Measurements from ENCODE around the gene TCN1.

The TCN1 gene

DNA sequence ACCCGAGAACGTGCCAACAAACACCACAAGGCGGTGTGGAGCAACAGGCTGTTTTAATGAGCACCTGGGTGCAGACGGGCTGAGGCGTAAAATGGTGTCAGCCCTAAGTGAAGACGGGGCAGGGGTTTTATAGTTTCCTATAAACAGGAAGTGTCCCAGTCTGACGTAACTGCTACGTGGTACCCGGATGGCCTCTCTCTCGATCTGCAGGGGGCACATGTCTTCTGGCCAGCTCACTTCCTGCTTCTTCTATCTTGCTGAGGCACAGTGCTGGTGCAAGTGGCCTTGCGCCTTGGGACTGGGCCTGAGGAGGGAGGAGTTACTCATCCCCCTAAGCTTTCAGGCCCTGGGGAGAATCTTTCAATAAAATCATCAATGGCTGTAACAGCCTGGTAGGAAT lies 33.2 kb upstream of the TCN1 start:
- Histone ChIP-seq H3K9ac (ENCODE audit: low read length) (no peak overlapping the region), H3K36me3 (replicated peaks; ENCODE audit: low read depth, low read length) (no peaks in the 10 kb centered on the region), H3K27ac (ENCODE audit: low read length) (no peak overlapping the region), H3K27me3 (ENCODE audit: low read depth, low read length) (no peaks in the 10 kb centered on the region), H3K79me2 (ENCODE audit: low read length) (no peaks in the 10 kb centered on the region), H3K9me3 (ENCODE audit: insufficient read depth, low read length) (no peaks in the 10 kb centered on the region), H3K4me2 (ENCODE audit: low read length) (no peak overlapping the region), H4K20me1 (ENCODE audit: insufficient read depth, low read length) (no peaks in the 10 kb centered on the region), H3K4me3 (ENCODE audit: low read length) (no peak overlapping the region), H2AFZ (ENCODE audit: low read depth, low read length) (no peak overlapping the region), H3K4me1 (ENCODE audit: low read length) (no peaks in the 10 kb centered on the region)
- TF ChIP-seq, protein P1, sequence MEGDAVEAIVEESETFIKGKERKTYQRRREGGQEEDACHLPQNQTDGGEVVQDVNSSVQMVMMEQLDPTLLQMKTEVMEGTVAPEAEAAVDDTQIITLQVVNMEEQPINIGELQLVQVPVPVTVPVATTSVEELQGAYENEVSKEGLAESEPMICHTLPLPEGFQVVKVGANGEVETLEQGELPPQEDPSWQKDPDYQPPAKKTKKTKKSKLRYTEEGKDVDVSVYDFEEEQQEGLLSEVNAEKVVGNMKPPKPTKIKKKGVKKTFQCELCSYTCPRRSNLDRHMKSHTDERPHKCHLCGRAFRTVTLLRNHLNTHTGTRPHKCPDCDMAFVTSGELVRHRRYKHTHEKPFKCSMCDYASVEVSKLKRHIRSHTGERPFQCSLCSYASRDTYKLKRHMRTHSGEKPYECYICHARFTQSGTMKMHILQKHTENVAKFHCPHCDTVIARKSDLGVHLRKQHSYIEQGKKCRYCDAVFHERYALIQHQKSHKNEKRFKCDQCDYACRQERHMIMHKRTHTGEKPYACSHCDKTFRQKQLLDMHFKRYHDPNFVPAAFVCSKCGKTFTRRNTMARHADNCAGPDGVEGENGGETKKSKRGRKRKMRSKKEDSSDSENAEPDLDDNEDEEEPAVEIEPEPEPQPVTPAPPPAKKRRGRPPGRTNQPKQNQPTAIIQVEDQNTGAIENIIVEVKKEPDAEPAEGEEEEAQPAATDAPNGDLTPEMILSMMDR (IDR thresholded peaks at IDR 0.05; ENCODE audit: low read depth, low read length): no peak
- no peak for TF ChIP-seq EZH2phosphoT487 (IDR thresholded peaks at IDR 0.05; ENCODE audit: low read depth)

DNA sequence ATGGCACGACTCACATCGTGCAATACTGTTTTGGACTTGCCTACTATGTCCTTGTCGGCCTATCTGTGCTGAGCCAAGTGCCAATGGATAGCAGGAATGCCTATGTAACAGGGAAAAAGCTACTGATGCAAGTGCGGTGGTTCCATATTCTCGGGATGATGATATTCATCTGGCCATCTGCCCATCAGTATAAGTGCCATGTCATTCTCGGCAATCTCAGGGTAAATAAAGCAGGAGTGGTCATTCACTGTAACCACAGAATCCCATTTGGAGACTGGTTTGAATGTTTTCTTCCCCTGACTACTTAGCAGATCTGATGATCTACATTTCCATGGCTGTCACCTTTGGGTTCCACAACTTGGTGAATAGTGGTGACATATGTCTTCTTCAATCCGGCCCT lies 32.4 kb upstream of the TCN1 start:
- no peak for TF ChIP-seq EZH2phosphoT487 (IDR thresholded peaks at IDR 0.05; ENCODE audit: low read depth)
- TF ChIP-seq, protein P1 (IDR thresholded peaks at IDR 0.05; ENCODE audit: low read depth, low read length): no peak
- H3K9me3 ChIP-seq (ENCODE audit: insufficient read depth, low read length): no peaks in the 10 kb centered on the region
- no peak overlapping the region for H2AFZ ChIP-seq (ENCODE audit: low read depth, low read length)
- no peaks in the 10 kb centered on the region for H3K4me1 ChIP-seq (ENCODE audit: low read length)
- no peak overlapping the region for H3K4me2 ChIP-seq (ENCODE audit: low read length)
- H3K27ac ChIP-seq (ENCODE audit: low read length): no peak overlapping the region
- H3K4me3 ChIP-seq (ENCODE audit: low read length): no peak overlapping the region
- no peaks in the 10 kb centered on the region for H3K79me2 ChIP-seq (ENCODE audit: low read length)
- H3K27me3 ChIP-seq (ENCODE audit: low read depth, low read length): no peaks in the 10 kb centered on the region
- H3K36me3 ChIP-seq (replicated peaks; ENCODE audit: low read depth, low read length): no peaks in the 10 kb centered on the region
- H4K20me1 ChIP-seq (ENCODE audit: insufficient read depth, low read length): no peaks in the 10 kb centered on the region
- no peak overlapping the region for H3K9ac ChIP-seq (ENCODE audit: low read length)

DNA sequence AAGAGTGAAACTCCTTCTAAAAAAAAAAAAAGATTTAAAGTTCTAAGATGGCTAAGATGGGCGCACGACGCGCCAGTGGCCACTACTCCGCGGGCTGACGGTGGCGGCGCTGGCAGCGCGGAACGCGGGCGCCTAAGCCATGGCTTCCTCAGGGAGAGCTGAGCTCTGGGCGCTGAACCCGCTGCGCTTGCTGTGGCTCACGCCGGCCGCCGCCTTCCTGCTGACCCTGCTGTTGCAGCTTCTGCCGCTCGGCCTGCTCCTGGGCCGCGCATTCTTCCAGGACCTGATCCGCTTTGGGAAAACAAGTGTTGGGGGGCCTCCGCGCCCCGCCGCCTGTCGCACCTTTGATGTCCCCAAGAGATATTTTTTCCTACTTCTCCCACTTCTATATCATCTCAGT lies 31.8 kb upstream of the TCN1 start:
- Histone ChIP-seq H3K4me1 (ENCODE audit: low read length) (no peaks in the 10 kb centered on the region), H4K20me1 (ENCODE audit: insufficient read depth, low read length) (no peaks in the 10 kb centered on the region), H3K27me3 (ENCODE audit: low read depth, low read length) (no peaks in the 10 kb centered on the region), H3K36me3 (replicated peaks; ENCODE audit: low read depth, low read length) (no peaks in the 10 kb centered on the region), H3K4me2 (ENCODE audit: low read length) (no peak overlapping the region), H3K79me2 (ENCODE audit: low read length) (no peaks in the 10 kb centered on the region), H3K9me3 (ENCODE audit: insufficient read depth, low read length) (no peaks in the 10 kb centered on the region), H2AFZ (ENCODE audit: low read depth, low read length) (no peak overlapping the region), H3K27ac (ENCODE audit: low read length) (no peak overlapping the region), H3K9ac (ENCODE audit: low read length) (no peak overlapping the region), H3K4me3 (ENCODE audit: low read length) (no peak overlapping the region)
- no peak for TF ChIP-seq EZH2phosphoT487 (IDR thresholded peaks at IDR 0.05; ENCODE audit: low read depth)
- TF ChIP-seq, protein P1 (IDR thresholded peaks at IDR 0.05; ENCODE audit: low read depth, low read length): no peak

DNA sequence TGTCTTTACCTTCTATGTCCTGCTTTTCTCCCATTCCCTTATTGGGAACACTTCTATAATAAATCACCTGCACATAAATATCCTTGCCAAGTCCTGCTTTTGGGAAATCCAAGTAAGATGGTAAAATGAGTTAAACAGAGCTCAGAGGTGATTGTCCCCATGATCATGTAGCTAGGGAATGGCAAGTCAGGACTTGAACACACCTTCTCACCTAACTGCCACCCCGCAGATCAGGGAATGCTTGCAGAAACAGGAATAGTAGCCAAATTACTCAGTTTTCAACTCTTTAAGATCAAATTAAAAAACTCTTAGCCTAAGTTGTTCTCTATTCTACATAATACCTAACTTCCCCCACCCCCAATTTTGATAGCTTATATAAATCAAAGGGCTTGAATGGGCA lies 28.3 kb upstream of the TCN1 start:
- Histone ChIP-seq H2AFZ (ENCODE audit: low read depth, low read length) (no peak overlapping the region), H3K4me3 (ENCODE audit: low read length) (no peak overlapping the region), H3K4me1 (ENCODE audit: low read length) (no peaks in the 10 kb centered on the region), H3K27me3 (ENCODE audit: low read depth, low read length) (no peaks in the 10 kb centered on the region), H3K36me3 (replicated peaks; ENCODE audit: low read depth, low read length) (no peaks in the 10 kb centered on the region), H3K9ac (ENCODE audit: low read length) (no peak overlapping the region), H4K20me1 (ENCODE audit: insufficient read depth, low read length) (no peaks in the 10 kb centered on the region), H3K27ac (ENCODE audit: low read length) (no peak overlapping the region), H3K79me2 (ENCODE audit: low read length) (no peaks in the 10 kb centered on the region), H3K4me2 (ENCODE audit: low read length) (no peak overlapping the region), H3K9me3 (ENCODE audit: insufficient read depth, low read length) (no peaks in the 10 kb centered on the region)
- no peak for TF ChIP-seq EZH2phosphoT487 (IDR thresholded peaks at IDR 0.05; ENCODE audit: low read depth)
- TF ChIP-seq, protein P1 (IDR thresholded peaks at IDR 0.05; ENCODE audit: low read depth, low read length): no peak

Data from OCI-LY3 (cell line).